Astrocyte (in vitro differentiated cells and primary cell): Measurements from ENCODE around the gene GNAQ. TPM values are rescaled to one million over a fixed set of nuclear protein-coding genes. Genes with fewer than 3 reads are reported as not detected.

Experiments used
- DNase-seq: peaks from one replicate; pipeline ENCODE4 v3.0.0-alpha.2; 2010; ENCODE audit warnings: low read depth
- FAIRE-seq: peaks from 2 replicates; lab custom pipeline; 2011; peaks lifted over from hg19 to GRCh38; lab: Jason Lieb, UNC
- H2AFZ ChIP-seq: 2 replicates; pipeline ENCODE4 v1.6.0; 2012; ENCODE audit warnings: low read depth, low read length, inconsistent platforms
- H3K27ac ChIP-seq: 2 replicates; pipeline ENCODE4 v1.5.1; 2011; ENCODE audit warnings: low read depth, low read length, inconsistent platforms
- H3K27me3 ChIP-seq: 2 replicates; pipeline ENCODE4 v1.6.0; 2011; ENCODE audit warnings: low read length, inconsistent platforms; ENCODE audit not compliant: insufficient read depth
- H3K36me3 ChIP-seq: 2 replicates; pipeline ENCODE4 v1.5.1; 2011; ENCODE audit warnings: low read length, inconsistent platforms; ENCODE audit not compliant: insufficient read depth
- H3K4me1 ChIP-seq: 2 replicates; pipeline ENCODE4 v1.5.1; 2011; ENCODE audit warnings: low read length, inconsistent platforms; ENCODE audit not compliant: insufficient read depth
- H3K4me2 ChIP-seq: 2 replicates; pipeline ENCODE4 v1.6.0; 2012; ENCODE audit warnings: low read length, inconsistent platforms
- H3K4me3 ChIP-seq: 2 replicates; pipeline ENCODE4 v1.5.1; 2011; ENCODE audit warnings: low read depth, mild to moderate bottlenecking, low read length, inconsistent platforms; ENCODE audit not compliant: insufficient read depth
- H3K79me2 ChIP-seq: 2 replicates; pipeline ENCODE4 v1.6.0; 2012; ENCODE audit warnings: mild to moderate bottlenecking, low read length, inconsistent platforms; ENCODE audit not compliant: insufficient read depth
- H3K9ac ChIP-seq: 2 replicates; pipeline ENCODE4 v1.6.0; 2012; ENCODE audit warnings: mild to moderate bottlenecking, low read length, inconsistent platforms
- H3K9me3 ChIP-seq: 2 replicates; pipeline ENCODE4 v1.5.1; 2012; ENCODE audit warnings: low read depth, mild to moderate bottlenecking, low read length, inconsistent platforms; ENCODE audit not compliant: insufficient read depth
- H4K20me1 ChIP-seq: 2 replicates; pipeline ENCODE4 v1.6.0; 2012; ENCODE audit warnings: low read length, inconsistent platforms; ENCODE audit not compliant: insufficient read depth
- H3K27ac Mint-ChIP-seq: one replicate; pipeline ENCODE4 v1.8.0; 2021; ENCODE audit warnings: mild to moderate bottlenecking, mixed read lengths; ENCODE audit not compliant: unreplicated experiment
- H3K27me3 Mint-ChIP-seq: one replicate; pipeline ENCODE4 v1.8.0; 2021; ENCODE audit warnings: low read depth, mixed read lengths; ENCODE audit not compliant: unreplicated experiment
- H3K36me3 Mint-ChIP-seq: one replicate; pipeline ENCODE4 v1.8.0; 2021; ENCODE audit warnings: low read depth, mixed read lengths; ENCODE audit not compliant: unreplicated experiment
- H3K4me1 Mint-ChIP-seq: one replicate; pipeline ENCODE4 v1.8.0; 2021; ENCODE audit warnings: low read depth, mixed read lengths; ENCODE audit not compliant: unreplicated experiment
- H3K4me3 Mint-ChIP-seq: one replicate; pipeline ENCODE4 v1.8.0; 2021; ENCODE audit warnings: mild to moderate bottlenecking, moderate library complexity, mixed read lengths; ENCODE audit not compliant: unreplicated experiment
- H3K9me3 Mint-ChIP-seq: one replicate; pipeline ENCODE4 v1.8.0; 2021; ENCODE audit warnings: mild to moderate bottlenecking, mixed read lengths; ENCODE audit not compliant: unreplicated experiment
- EZH2 ChIP-seq: IDR thresholded peaks from 2 replicates; pipeline ENCODE4 v1.6.1; 2012; ENCODE audit warnings: mild to moderate bottlenecking, low read length, inconsistent platforms; ENCODE audit not compliant: insufficient read depth
- total RNA-seq: library from RNA; stranded (reverse); gene quantifications from 2 replicates; pipeline ENCODE4 v1.2.1, GENCODE V29; 2021
- TF ChIP-seq, protein P1 (sequence below): IDR thresholded peaks from 2 replicates; pipeline ENCODE4 v1.5.1; 2011; ENCODE audit warnings: low read depth, mild to moderate bottlenecking, inconsistent platforms, low read length, moderate library complexity; ENCODE audit not compliant: insufficient read depth

Gene GNAQ
- total RNA-seq, 1 donor from 2014 or later, result 74.9 TPM

- Histone ChIP-seq H3K4me3 (no peak overlapping the region), H3K4me1 (peaks cover 11% of the 10 kb centered on the region), H4K20me1 (peaks cover 36% of the 10 kb centered on the region), H3K79me2 (peaks cover 45% of the 10 kb centered on the region), H3K27ac (no peak overlapping the region), H3K9me3 (no peaks in the 10 kb centered on the region), H3K9ac (no peak overlapping the region), H3K27me3 (no peaks in the 10 kb centered on the region), H2AFZ (no peak overlapping the region), H3K4me2 (no peak overlapping the region), H3K36me3 (no peaks in the 10 kb centered on the region)
- TF ChIP-seq EZH2, result no peak
- TF ChIP-seq, protein P1, sequence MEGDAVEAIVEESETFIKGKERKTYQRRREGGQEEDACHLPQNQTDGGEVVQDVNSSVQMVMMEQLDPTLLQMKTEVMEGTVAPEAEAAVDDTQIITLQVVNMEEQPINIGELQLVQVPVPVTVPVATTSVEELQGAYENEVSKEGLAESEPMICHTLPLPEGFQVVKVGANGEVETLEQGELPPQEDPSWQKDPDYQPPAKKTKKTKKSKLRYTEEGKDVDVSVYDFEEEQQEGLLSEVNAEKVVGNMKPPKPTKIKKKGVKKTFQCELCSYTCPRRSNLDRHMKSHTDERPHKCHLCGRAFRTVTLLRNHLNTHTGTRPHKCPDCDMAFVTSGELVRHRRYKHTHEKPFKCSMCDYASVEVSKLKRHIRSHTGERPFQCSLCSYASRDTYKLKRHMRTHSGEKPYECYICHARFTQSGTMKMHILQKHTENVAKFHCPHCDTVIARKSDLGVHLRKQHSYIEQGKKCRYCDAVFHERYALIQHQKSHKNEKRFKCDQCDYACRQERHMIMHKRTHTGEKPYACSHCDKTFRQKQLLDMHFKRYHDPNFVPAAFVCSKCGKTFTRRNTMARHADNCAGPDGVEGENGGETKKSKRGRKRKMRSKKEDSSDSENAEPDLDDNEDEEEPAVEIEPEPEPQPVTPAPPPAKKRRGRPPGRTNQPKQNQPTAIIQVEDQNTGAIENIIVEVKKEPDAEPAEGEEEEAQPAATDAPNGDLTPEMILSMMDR, result no peak
- no peaks in the 10 kb centered on the region for H3K9me3 Mint-ChIP-seq
- H3K27me3 Mint-ChIP-seq, result no peaks in the 10 kb centered on the region
- DNase-seq, result no peak
- peaks cover 29% of the 10 kb centered on the region for H3K4me1 Mint-ChIP-seq
- no peak for FAIRE-seq
- H3K36me3 Mint-ChIP-seq, result peaks cover 9% of the 10 kb centered on the region
- H3K27ac Mint-ChIP-seq, result no peak overlapping the region
- H3K4me3 Mint-ChIP-seq, result no peak overlapping the region
Measured at GRCh38 chr9:77911928-77912327, 119.7 kb downstream of the GNAQ start.

DNA sequence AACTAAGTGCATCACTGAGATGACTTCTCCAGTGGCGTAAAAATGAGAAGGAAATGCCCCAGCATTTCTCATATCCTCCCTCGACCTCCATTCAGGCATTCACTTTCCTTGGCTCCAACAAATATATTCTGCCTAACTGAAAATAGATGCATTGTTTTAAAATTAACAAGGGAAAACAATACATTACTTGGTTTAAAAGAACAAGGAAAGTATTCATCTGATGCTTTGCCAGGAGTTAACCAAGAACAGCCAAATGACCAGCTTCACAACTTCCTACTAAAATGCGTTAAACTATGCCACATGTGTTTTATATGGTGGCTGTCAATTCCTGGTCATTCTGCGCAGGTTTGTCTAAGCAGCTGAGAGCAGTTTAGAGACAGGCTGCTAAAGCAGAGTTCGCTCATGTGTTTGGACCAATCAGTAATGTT is 121.4 kb downstream of the GNAQ start:
- H3K9me3 Mint-ChIP-seq, result no peaks in the 10 kb centered on the region
- no peaks in the 10 kb centered on the region for H3K27me3 Mint-ChIP-seq
- H3K27me3 ChIP-seq, result no peaks in the 10 kb centered on the region
- H4K20me1 ChIP-seq, result peaks cover 31% of the 10 kb centered on the region
- no peak overlapping the region for H3K27ac ChIP-seq
- peaks cover 27% of the 10 kb centered on the region for H3K4me1 Mint-ChIP-seq
- H3K4me1 ChIP-seq, result peaks cover 11% of the 10 kb centered on the region
- no peak overlapping the region for H3K27ac Mint-ChIP-seq
- no peaks in the 10 kb centered on the region for H3K9me3 ChIP-seq
- H3K4me3 Mint-ChIP-seq, result no peak overlapping the region
- peaks cover 9% of the 10 kb centered on the region for H3K36me3 Mint-ChIP-seq
- DNase-seq (no peak), FAIRE-seq (no peak)
- H3K36me3 ChIP-seq, result no peaks in the 10 kb centered on the region
- no peak overlapping the region for H3K4me2 ChIP-seq
- no peak overlapping the region for H2AFZ ChIP-seq
- no peak overlapping the region for H3K9ac ChIP-seq
- peaks cover 38% of the 10 kb centered on the region for H3K79me2 ChIP-seq
- no peak overlapping the region for H3K4me3 ChIP-seq
- TF ChIP-seq EZH2, result no peak
- TF ChIP-seq, protein P1, result no peak

GRCh38 chr9:77909306-77909705 is 122.3 kb downstream of the GNAQ start:
- FAIRE-seq, result no peak
- Histone ChIP-seq H3K79me2 (peaks cover 38% of the 10 kb centered on the region), H3K27me3 (no peaks in the 10 kb centered on the region), H2AFZ (no peak overlapping the region), H4K20me1 (peaks cover 31% of the 10 kb centered on the region), H3K9me3 (no peaks in the 10 kb centered on the region), H3K27ac (no peak overlapping the region), H3K9ac (no peak overlapping the region), H3K36me3 (no peaks in the 10 kb centered on the region), H3K4me1 (peaks cover 11% of the 10 kb centered on the region), H3K4me2 (no peak overlapping the region), H3K4me3 (no peak overlapping the region)
- no peak for TF ChIP-seq EZH2
- TF ChIP-seq, protein P1, result no peak
- Mint-ChIP-seq H3K9me3 (no peaks in the 10 kb centered on the region), H3K4me1 (peaks cover 25% of the 10 kb centered on the region), H3K4me3 (no peak overlapping the region), H3K27me3 (no peaks in the 10 kb centered on the region), H3K36me3 (peaks cover 10% of the 10 kb centered on the region), H3K27ac (no peak overlapping the region)
- DNase-seq, result no peak
